Measurements from ENCODE around the gene PCSK5. TPM values are rescaled to one million over a fixed set of nuclear protein-coding genes. Genes with fewer than 3 reads are reported as not detected.

Gene PCSK5
- total and polyA plus RNA-seq, 2 donors (not counting 3 experiments of a cell fraction or from before 2014, with no cell fraction given), result 2.6 to 4.8 TPM

- Histone ChIP-seq H3K36me3 (ENCODE audit: control insufficient read depth in 2 of 2, extremely low read depth in 1 of 2, insufficient read depth in 2 of 2, low read length in 2 of 2) (no peaks in the 10 kb centered on the region), H3K9ac (replicated peaks; ENCODE audit: extremely low read depth, insufficient read depth, low read length) (no peak overlapping the region), H3K4me1 (ENCODE audit: control insufficient read depth, extremely low read depth, insufficient read depth, low read length) (no peaks in the 10 kb centered on the region), H3K4me3 (replicated peaks in 1 of 3; ENCODE audit: insufficient read depth in 1 of 3, low read depth in 1 of 3, low read length in 3 of 3) (no peak overlapping the region), H2AFZ (ENCODE audit: low read depth, low read length) (no peak overlapping the region), H3K27me3 (ENCODE audit: control insufficient read depth in 2 of 2, insufficient read depth in 2 of 2, low read length in 2 of 2) (no peaks in the 10 kb centered on the region), H3K9me1 (replicated peaks; ENCODE audit: control insufficient read depth, extremely low read depth, insufficient read depth, low read length) (no peaks in the 10 kb centered on the region), H3K9me3 (replicated peaks; ENCODE audit: control insufficient read depth, insufficient read depth, low read length) (no peaks in the 10 kb centered on the region), H3K27ac (ENCODE audit: insufficient read depth, low read depth, low read length) (no peak overlapping the region), H3K4me2 (ENCODE audit: insufficient read depth, low read length) (no peak overlapping the region), H3K79me2 (ENCODE audit: control insufficient read depth, insufficient read depth, low read length) (no peaks in the 10 kb centered on the region), H4K20me1 (replicated peaks; ENCODE audit: control insufficient read depth, extremely low read depth, insufficient read depth, low read length) (no peaks in the 10 kb centered on the region)
- no peak for TF ChIP-seq POLR2A (IDR thresholded peaks at IDR 0.05; ENCODE audit: low read depth, low read length)
- no peak for TF ChIP-seq MYC (IDR thresholded peaks at IDR 0.05; ENCODE audit: low read depth, low read length)
- no peak for TF ChIP-seq GATA2 (IDR thresholded peaks at IDR 0.05; ENCODE audit: insufficient read depth, insufficient read length, low read depth, low read length)
- TF ChIP-seq POLR2AphosphoS5 (IDR thresholded peaks at IDR 0.05; ENCODE audit: insufficient read depth, low read depth, low read length), result no peak
- no peak for TF ChIP-seq JUN (IDR thresholded peaks at IDR 0.05; ENCODE audit: borderline replicate concordance, insufficient read depth, insufficient read length, low read depth)
- intact Hi-C loops (cut with micrococcal nuclease) (no loop called here), dilution Hi-C loops (cut with MboI; ENCODE audit: extremely low pct_ligation_motif_present, low sequenced_read_pairs) (no loop called here)
- DNase-seq (ENCODE audit: low read depth, low spot score), result no peak
- ChIA-PET CTCF (no interaction called here), POLR2A (no interaction called here)
- no peak for FAIRE-seq
- BruUV-seq (replicated peaks), result no TSS peak
Observed at GRCh38 chr9:75914002-75914401, 23.5 kb downstream of the PCSK5 start.

GRCh38 chr9:75914883-75915452 is 24.5 kb downstream of the PCSK5 start:
- intact Hi-C loops (cut with micrococcal nuclease) (no loop called here), dilution Hi-C loops (cut with MboI; ENCODE audit: extremely low pct_ligation_motif_present, low sequenced_read_pairs) (no loop called here)
- no peaks in the 10 kb centered on the region for H3K9me1 ChIP-seq (replicated peaks; ENCODE audit: control insufficient read depth, extremely low read depth, insufficient read depth, low read length)
- ChIA-PET CTCF (no interaction called here), POLR2A (no interaction called here)
- no peaks in the 10 kb centered on the region for H3K9me3 ChIP-seq (replicated peaks; ENCODE audit: control insufficient read depth, insufficient read depth, low read length)
- no TSS peak for BruUV-seq (replicated peaks)
- H3K9ac ChIP-seq (replicated peaks; ENCODE audit: extremely low read depth, insufficient read depth, low read length), result no peak overlapping the region
- FAIRE-seq (no peak), DNase-seq (ENCODE audit: low read depth, low spot score) (no peak)
- no peak overlapping the region for H3K4me2 ChIP-seq (ENCODE audit: insufficient read depth, low read length)
- no peak overlapping the region for H3K4me3 ChIP-seq (replicated peaks in 1 of 3; ENCODE audit: insufficient read depth in 1 of 3, low read depth in 1 of 3, low read length in 3 of 3)
- no peak overlapping the region for H3K27ac ChIP-seq (ENCODE audit: insufficient read depth, low read depth, low read length)
- no peaks in the 10 kb centered on the region for H4K20me1 ChIP-seq (replicated peaks; ENCODE audit: control insufficient read depth, extremely low read depth, insufficient read depth, low read length)
- H3K27me3 ChIP-seq (ENCODE audit: control insufficient read depth in 2 of 2, insufficient read depth in 2 of 2, low read length in 2 of 2), result no peaks in the 10 kb centered on the region
- H2AFZ ChIP-seq (ENCODE audit: low read depth, low read length), result no peak overlapping the region
- H3K36me3 ChIP-seq (ENCODE audit: control insufficient read depth in 2 of 2, extremely low read depth in 1 of 2, insufficient read depth in 2 of 2, low read length in 2 of 2), result no peaks in the 10 kb centered on the region
- H3K79me2 ChIP-seq (ENCODE audit: control insufficient read depth, insufficient read depth, low read length), result no peaks in the 10 kb centered on the region
- H3K4me1 ChIP-seq (ENCODE audit: control insufficient read depth, extremely low read depth, insufficient read depth, low read length), result no peaks in the 10 kb centered on the region
- no peak for TF ChIP-seq POLR2A (IDR thresholded peaks at IDR 0.05; ENCODE audit: low read depth, low read length)
- no peak for TF ChIP-seq FOS (IDR thresholded peaks at IDR 0.05; ENCODE audit: borderline replicate concordance, insufficient read depth, low read length)
- no peak for TF ChIP-seq GATA2 (IDR thresholded peaks at IDR 0.05; ENCODE audit: insufficient read depth, insufficient read length, low read depth, low read length)
- TF ChIP-seq MYC (IDR thresholded peaks at IDR 0.05; ENCODE audit: low read depth, low read length), result no peak
- no peak for TF ChIP-seq JUN (IDR thresholded peaks at IDR 0.05; ENCODE audit: borderline replicate concordance, insufficient read depth, insufficient read length, low read depth)
